ENCODE measurements around the gene ABCA6. TPM values are rescaled to one million over a fixed set of nuclear protein-coding genes. Genes with fewer than 3 reads are reported as not detected.

The ABCA6 gene
- total and polyA plus RNA-seq, 2 of the 13 experiments (the other 11 are each of a cell fraction or from before 2014, with no cell fraction given), result 0.05 to 0.11 TPM

GRCh38 chr17:69084911-69085310 is 56.8 kb downstream of the ABCA6 start (continued):
- TF ChIP-seq, protein P1, sequence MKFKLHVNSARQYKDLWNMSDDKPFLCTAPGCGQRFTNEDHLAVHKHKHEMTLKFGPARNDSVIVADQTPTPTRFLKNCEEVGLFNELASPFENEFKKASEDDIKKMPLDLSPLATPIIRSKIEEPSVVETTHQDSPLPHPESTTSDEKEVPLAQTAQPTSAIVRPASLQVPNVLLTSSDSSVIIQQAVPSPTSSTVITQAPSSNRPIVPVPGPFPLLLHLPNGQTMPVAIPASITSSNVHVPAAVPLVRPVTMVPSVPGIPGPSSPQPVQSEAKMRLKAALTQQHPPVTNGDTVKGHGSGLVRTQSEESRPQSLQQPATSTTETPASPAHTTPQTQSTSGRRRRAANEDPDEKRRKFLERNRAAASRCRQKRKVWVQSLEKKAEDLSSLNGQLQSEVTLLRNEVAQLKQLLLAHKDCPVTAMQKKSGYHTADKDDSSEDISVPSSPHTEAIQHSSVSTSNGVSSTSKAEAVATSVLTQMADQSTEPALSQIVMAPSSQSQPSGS (CRISPR knock-in tag; IDR thresholded peaks at IDR 0.05), result no peak
- TF ChIP-seq CBX5 (CRISPR knock-in tag; IDR thresholded peaks at IDR 0.05; ENCODE audit: borderline replicate concordance) (peak; percentile 59; the same call in 1 of the 2 replicates), STAG1 (CRISPR knock-in tag; IDR thresholded peaks at IDR 0.05) (peak; percentile 58), NFKB2 (CRISPR knock-in tag; IDR thresholded peaks at IDR 0.05; ENCODE audit: borderline replicate concordance) (peak; percentile 44; the same call in 1 of the 2 replicates), ZNF777 (CRISPR knock-in tag; IDR thresholded peaks at IDR 0.05) (peak; percentile 71), ONECUT2 (CRISPR knock-in tag; IDR thresholded peaks at IDR 0.05) (no peak), ZNF263 (CRISPR knock-in tag; IDR thresholded peaks at IDR 0.05) (peak; percentile 32; the same call in 1 of the 2 replicates), CREB1 (IDR thresholded peaks at IDR 0.05) (no peak), CREB1 (CRISPR knock-in tag; IDR thresholded peaks at IDR 0.05) (no peak), ZNF687 (CRISPR knock-in tag; IDR thresholded peaks at IDR 0.05) (peak; percentile 77), ZNF207 (IDR thresholded peaks at IDR 0.05; ENCODE audit: borderline replicate concordance) (no peak), HNF4A (CRISPR knock-in tag; IDR thresholded peaks at IDR 0.05) (no peak), PAWR (CRISPR knock-in tag; IDR thresholded peaks at IDR 0.05; ENCODE audit: borderline replicate concordance) (no peak), CREM (IDR thresholded peaks at IDR 0.05) (no peak), CREM (CRISPR knock-in tag; IDR thresholded peaks at IDR 0.05) (no peak), ZNF264 (CRISPR knock-in tag; IDR thresholded peaks at IDR 0.05) (no peak), ZMYM4 (CRISPR knock-in tag; IDR thresholded peaks at IDR 0.05) (peak; percentile 91), ZNF274 (CRISPR knock-in tag; IDR thresholded peaks at IDR 0.05) (0 out of 2 replicates have a peak, but pooled peaks have one; percentile 35), ADNP (CRISPR knock-in tag; IDR thresholded peaks at IDR 0.05) (no peak), SALL1 (CRISPR knock-in tag; IDR thresholded peaks at IDR 0.05) (peak; percentile 62; the same call in 1 of the 2 replicates)
- TF ChIP-seq, protein P2, sequence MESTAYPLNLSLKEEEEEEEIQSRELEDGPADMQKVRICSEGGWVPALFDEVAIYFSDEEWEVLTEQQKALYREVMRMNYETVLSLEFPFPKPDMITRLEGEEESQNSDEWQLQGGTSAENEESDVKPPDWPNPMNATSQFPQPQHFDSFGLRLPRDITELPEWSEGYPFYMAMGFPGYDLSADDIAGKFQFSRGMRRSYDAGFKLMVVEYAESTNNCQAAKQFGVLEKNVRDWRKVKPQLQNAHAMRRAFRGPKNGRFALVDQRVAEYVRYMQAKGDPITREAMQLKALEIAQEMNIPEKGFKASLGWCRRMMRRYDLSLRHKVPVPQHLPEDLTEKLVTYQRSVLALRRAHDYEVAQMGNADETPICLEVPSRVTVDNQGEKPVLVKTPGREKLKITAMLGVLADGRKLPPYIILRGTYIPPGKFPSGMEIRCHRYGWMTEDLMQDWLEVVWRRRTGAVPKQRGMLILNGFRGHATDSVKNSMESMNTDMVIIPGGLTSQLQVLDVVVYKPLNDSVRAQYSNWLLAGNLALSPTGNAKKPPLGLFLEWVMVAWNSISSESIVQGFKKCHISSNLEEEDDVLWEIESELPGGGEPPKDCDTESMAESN (CRISPR knock-in tag; conservative IDR thresholded peaks at IDR 0.05), result no peak
- TF ChIP-seq, protein P3, sequence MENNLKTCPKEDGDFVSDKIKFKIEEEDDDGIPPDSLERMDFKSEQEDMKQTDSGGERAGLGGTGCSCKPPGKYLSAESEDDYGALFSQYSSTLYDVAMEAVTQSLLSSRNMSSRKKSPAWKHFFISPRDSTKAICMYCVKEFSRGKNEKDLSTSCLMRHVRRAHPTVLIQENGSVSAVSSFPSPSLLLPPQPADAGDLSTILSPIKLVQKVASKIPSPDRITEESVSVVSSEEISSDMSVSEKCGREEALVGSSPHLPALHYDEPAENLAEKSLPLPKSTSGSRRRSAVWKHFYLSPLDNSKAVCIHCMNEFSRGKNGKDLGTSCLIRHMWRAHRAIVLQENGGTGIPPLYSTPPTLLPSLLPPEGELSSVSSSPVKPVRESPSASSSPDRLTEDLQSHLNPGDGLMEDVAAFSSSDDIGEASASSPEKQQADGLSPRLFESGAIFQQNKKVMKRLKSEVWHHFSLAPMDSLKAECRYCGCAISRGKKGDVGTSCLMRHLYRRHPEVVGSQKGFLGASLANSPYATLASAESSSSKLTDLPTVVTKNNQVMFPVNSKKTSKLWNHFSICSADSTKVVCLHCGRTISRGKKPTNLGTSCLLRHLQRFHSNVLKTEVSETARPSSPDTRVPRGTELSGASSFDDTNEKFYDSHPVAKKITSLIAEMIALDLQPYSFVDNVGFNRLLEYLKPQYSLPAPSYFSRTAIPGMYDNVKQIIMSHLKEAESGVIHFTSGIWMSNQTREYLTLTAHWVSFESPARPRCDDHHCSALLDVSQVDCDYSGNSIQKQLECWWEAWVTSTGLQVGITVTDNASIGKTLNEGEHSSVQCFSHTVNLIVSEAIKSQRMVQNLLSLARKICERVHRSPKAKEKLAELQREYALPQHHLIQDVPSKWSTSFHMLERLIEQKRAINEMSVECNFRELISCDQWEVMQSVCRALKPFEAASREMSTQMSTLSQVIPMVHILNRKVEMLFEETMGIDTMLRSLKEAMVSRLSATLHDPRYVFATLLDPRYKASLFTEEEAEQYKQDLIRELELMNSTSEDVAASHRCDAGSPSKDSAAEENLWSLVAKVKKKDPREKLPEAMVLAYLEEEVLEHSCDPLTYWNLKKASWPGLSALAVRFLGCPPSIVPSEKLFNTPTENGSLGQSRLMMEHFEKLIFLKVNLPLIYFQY (CRISPR knock-in tag; IDR thresholded peaks at IDR 0.05; ENCODE audit: borderline replicate concordance), result no peak

Measured in HepG2 (cell line).